HepG2 (cell line): ENCODE measurements around the gene MYO18A. TPM values are rescaled to one million over a fixed set of nuclear protein-coding genes. Genes with fewer than 3 reads are reported as not detected.

Experiments
- AHR ChIP-seq: IDR thresholded peaks from 2 replicates; pipeline ENCODE4 v1.6.1; 2018; ENCODE audit warnings: missing genetic modification reagents, missing compliant biosample characterization
- FOXJ3 ChIP-seq: sonication (generic); formaldehyde crosslinking; IDR thresholded peaks from 2 replicates; pipeline ENCODE4 v1.4.0; 2020; ENCODE audit warnings: missing genetic modification reagents, mild to moderate bottlenecking, borderline replicate concordance
- HNRNPK ChIP-seq: fragments of 200-400 bp; formaldehyde crosslinking; IDR thresholded peaks from 2 replicates; pipeline ENCODE4 v1.6.1; 2018; ENCODE audit warnings: low read length, low read depth, moderate library complexity, mild to moderate bottlenecking; ENCODE audit not compliant: poor library complexity, severe bottlenecking
- HOXA9 ChIP-seq: sonication (generic); formaldehyde crosslinking; IDR thresholded peaks from 2 replicates; pipeline ENCODE4 v1.8.1; 2022; ENCODE audit warnings: missing genetic modification reagents, mild to moderate bottlenecking, moderate library complexity, borderline replicate concordance
- NR2C2 ChIP-seq: sonication (generic); formaldehyde crosslinking; IDR thresholded peaks from 2 replicates; pipeline ENCODE4 v1.4.0; 2020; ENCODE audit warnings: missing genetic modification reagents, mild to moderate bottlenecking, moderate library complexity, borderline replicate concordance
- TCF12 ChIP-seq, 2 experiments: fragments of 450-650 bp in 1 of 2; sonication (generic) in 1 of 2; formaldehyde crosslinking in 1 of 2; IDR thresholded peaks; 2 replicates each; pipeline versions ENCODE4 v1.6.1 to v1.8.0; 2017 to 2022; ENCODE audit warnings: antibody characterized with exemption in 1 of 2, mild to moderate bottlenecking in 1 of 2, missing genetic modification reagents in 1 of 2, moderate library complexity in 1 of 2
- TGIF2 ChIP-seq: IDR thresholded peaks from 2 replicates; pipeline ENCODE4 v1.6.1; 2016; ENCODE audit warnings: control low read depth, missing compliant biosample characterization
- ZBED4 ChIP-seq: sonication (generic); formaldehyde crosslinking; IDR thresholded peaks from 2 replicates; pipeline ENCODE4 v1.4.0; 2020; ENCODE audit warnings: missing genetic modification reagents, borderline replicate concordance
- ZEB1 ChIP-seq: IDR thresholded peaks from 2 replicates; pipeline ENCODE4 v1.6.1; 2012; ENCODE audit warnings: mild to moderate bottlenecking, low read depth, inconsistent platforms; ENCODE audit not compliant: insufficient replicate concordance
- ZFP36L2 ChIP-seq: sonication (generic); formaldehyde crosslinking; IDR thresholded peaks from 2 replicates; pipeline ENCODE4 v1.4.0; 2020; ENCODE audit warnings: missing genetic modification reagents
- ZKSCAN1 ChIP-seq: fragments of 150-350 bp; IDR thresholded peaks from 2 replicates; pipeline ENCODE4 v1.6.1; 2014; ENCODE audit warnings: low read length
- ZNF142 ChIP-seq: sonication (generic); formaldehyde crosslinking; IDR thresholded peaks from 2 replicates; pipeline ENCODE4 v1.4.0; 2020; ENCODE audit warnings: missing genetic modification reagents
- ZNF180 ChIP-seq: sonication (generic); formaldehyde crosslinking; IDR thresholded peaks from 2 replicates; pipeline ENCODE4 v1.4.0; 2020; ENCODE audit warnings: low read depth, missing genetic modification reagents, borderline replicate concordance
- ZNF205 ChIP-seq: IDR thresholded peaks from 2 replicates; pipeline ENCODE4 v1.6.1; 2018; ENCODE audit warnings: missing biosample characterization, missing genetic modification reagents
- ZNF225 ChIP-seq: sonication (generic); formaldehyde crosslinking; IDR thresholded peaks from 2 replicates; pipeline ENCODE4 v1.4.0; 2020; ENCODE audit warnings: mild to moderate bottlenecking, missing genetic modification reagents
- ZNF337 ChIP-seq: sonication (generic); formaldehyde crosslinking; IDR thresholded peaks from 2 replicates; pipeline ENCODE4 v1.5.1; 2020; ENCODE audit warnings: missing genetic modification reagents, low read depth, mild to moderate bottlenecking, borderline replicate concordance
- ZNF710 ChIP-seq: sonication (generic); formaldehyde crosslinking; IDR thresholded peaks from 2 replicates; pipeline ENCODE4 v1.5.0; 2020; ENCODE audit warnings: mild to moderate bottlenecking, missing genetic modification reagents, borderline replicate concordance
- polyA plus RNA-seq, 8 experiments: library from polyadenylated mRNA; depleted of rRNA in 3 of 8; stranded (reverse) in 7 of 8; unstranded in 1 of 8; fragments of >200 nt; fragmentation: Illumina TruSeq in 4 of 8; extraction: Trizol in 4 of 8; gene quantifications; 2 replicates each; pipeline versions ENCODE4 v1.2.1 to v1.2.3, GENCODE V29; 2011 to 2016; ENCODE audit warnings: low read depth in 4 of 8, missing spikeins in 1 of 8, mixed read lengths in 1 of 8; ENCODE audit not compliant: insufficient read depth in 1 of 8
- total RNA-seq, 5 experiments: library from RNA; depleted of rRNA; stranded (reverse); fragments of >200 nt; fragmentation: Illumina TruSeq; extraction: Trizol; gene quantifications; 2 replicates each; pipeline ENCODE4 v1.2.3, GENCODE V29; 2016; ENCODE audit warnings: low read depth in 1 of 5

Gene MYO18A
- total and polyA plus RNA-seq, 2 of the 13 experiments (the other 11 are each of a cell fraction or from before 2014, with no cell fraction given): 16.8 to 24.8 TPM

- TF ChIP-seq ZNF710 (CRISPR knock-in tag): peak; percentile 73; the same call in 1 of the 2 replicates
- no peak for TF ChIP-seq TGIF2 (CRISPR knock-in tag)
- no peak for TF ChIP-seq ZEB1
- peak; percentile 56; the same call in 1 of the 2 replicates for TF ChIP-seq ZNF205
- TF ChIP-seq ZNF337 (CRISPR knock-in tag): peak; percentile 87
- TF ChIP-seq HOXA9 (CRISPR knock-in tag): no peak
- no peak for TF ChIP-seq ZKSCAN1
- no peak for TF ChIP-seq TCF12 (IDR thresholded peaks at IDR 0.05)
- TF ChIP-seq TCF12 (CRISPR knock-in tag; IDR thresholded peaks at IDR 0.05): no peak
- no peak for TF ChIP-seq ZNF142
- no peak for TF ChIP-seq AHR (CRISPR knock-in tag)
- TF ChIP-seq ZNF225 (CRISPR knock-in tag): no peak
- 0 out of 2 replicates have a peak, but pooled peaks have one; percentile 26 for TF ChIP-seq FOXJ3 (CRISPR knock-in tag)
- peak; percentile 40; the same call in 1 of the 2 replicates for TF ChIP-seq NR2C2 (CRISPR knock-in tag)
- no peak for TF ChIP-seq ZFP36L2
- TF ChIP-seq ZNF180: no peak
- peak; percentile 94 for TF ChIP-seq ZBED4 (CRISPR knock-in tag)
- TF ChIP-seq HNRNPK: peak; percentile 62
Measured at GRCh38 chr17:29148790-29149430, 31.3 kb downstream of the MYO18A start (continued).
